ENCODE measurements around the gene SLIT3.

DNA sequence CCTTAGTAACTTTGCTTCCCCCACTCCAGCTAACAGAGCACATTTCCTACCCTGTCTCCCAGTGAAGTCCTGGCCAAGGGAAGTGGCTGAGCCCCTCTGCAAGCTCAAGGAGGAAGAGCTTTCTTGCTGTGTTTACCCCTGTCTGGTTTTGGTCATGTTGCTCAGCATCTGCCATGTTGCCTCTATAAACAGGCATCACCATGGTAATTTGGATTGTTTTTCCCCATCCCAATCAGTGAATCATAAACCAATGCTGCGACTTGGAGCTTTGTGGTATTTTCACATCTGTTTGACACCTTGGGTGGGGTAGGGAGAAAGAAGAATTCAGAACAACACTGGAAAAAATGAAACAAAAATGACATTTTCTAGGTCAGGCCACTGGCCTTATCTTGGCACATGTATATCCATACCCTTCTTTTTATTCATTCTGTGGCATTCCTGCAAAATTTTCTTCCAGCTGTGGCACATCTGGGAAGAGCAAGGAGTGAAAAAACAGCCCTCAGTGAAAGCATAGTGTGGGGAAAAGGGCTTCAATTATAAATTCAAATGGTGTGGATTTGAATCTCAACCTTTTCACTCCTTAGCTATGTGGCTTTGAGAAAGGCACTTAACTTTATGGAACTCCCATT is 42.5 kb downstream of the SLIT3 start:
- TF ChIP-seq, protein P1, sequence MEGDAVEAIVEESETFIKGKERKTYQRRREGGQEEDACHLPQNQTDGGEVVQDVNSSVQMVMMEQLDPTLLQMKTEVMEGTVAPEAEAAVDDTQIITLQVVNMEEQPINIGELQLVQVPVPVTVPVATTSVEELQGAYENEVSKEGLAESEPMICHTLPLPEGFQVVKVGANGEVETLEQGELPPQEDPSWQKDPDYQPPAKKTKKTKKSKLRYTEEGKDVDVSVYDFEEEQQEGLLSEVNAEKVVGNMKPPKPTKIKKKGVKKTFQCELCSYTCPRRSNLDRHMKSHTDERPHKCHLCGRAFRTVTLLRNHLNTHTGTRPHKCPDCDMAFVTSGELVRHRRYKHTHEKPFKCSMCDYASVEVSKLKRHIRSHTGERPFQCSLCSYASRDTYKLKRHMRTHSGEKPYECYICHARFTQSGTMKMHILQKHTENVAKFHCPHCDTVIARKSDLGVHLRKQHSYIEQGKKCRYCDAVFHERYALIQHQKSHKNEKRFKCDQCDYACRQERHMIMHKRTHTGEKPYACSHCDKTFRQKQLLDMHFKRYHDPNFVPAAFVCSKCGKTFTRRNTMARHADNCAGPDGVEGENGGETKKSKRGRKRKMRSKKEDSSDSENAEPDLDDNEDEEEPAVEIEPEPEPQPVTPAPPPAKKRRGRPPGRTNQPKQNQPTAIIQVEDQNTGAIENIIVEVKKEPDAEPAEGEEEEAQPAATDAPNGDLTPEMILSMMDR (IDR thresholded peaks at IDR 0.05; ENCODE audit: insufficient read depth, low read length, poor library complexity, severe bottlenecking) = no peak
- no peak for TF ChIP-seq EZH2phosphoT487 (conservative IDR thresholded peaks at IDR 0.05; ENCODE audit: low read length)

Measured in SU-DHL-6 (cell line).